ENCODE results near the gene TFCP2L1.

Gene TFCP2L1

DNA sequence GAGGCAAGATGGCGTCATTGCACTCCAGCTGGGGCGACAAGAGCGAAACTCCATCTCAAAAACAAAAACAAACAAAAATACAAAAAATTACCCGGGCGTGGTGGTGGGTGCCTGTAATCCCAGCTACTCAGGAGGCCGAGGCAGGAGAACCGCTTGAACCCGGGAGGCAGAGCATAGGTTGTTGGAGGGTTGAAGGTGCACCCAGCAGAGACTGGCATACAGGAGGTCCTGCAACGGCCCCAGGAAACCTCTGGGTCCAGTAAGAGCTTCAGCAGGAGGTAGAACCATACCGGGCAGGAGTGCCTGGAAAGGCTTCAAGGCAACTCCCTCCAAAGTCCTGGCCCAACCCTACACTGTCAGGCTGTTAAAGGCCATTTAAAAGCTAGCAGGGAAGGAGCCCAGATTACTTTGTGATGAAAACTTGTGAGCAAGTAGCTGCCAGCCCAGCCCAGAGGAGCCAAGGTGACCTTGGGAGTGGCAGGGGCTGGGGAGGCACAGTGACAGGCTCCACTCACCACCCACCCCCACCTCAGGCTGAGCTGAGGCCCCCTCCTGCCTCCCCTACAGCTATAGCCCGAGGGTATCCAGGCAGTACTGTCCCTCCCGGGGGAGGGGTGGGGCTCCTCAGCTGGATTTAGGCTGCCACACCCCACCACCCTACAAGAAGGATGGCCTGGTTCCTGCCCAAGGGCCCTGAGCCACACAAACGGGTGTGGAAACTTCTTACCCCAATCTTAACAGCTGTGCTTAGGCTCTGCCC, 28.1 kb downstream of the TFCP2L1 start:
- POLR2A ChIA-PET, result interaction anchor here (0.7 kb wide), 1 partner anchor 163 kb away, joined by 4 read pairs; no protein-coding TSS in a partner anchor
- no peak for DNase-seq (ENCODE audit: extremely low spot score)
- CTCF ChIA-PET, result interaction anchor here (0.5 kb wide), 1 partner anchor 271 kb away, joined by 3 read pairs; no protein-coding TSS in a partner anchor
- TF ChIP-seq HDGF (IDR thresholded peaks at IDR 0.05; ENCODE audit: borderline replicate concordance) (no peak), LEF1 (IDR thresholded peaks at IDR 0.05; ENCODE audit: borderline replicate concordance) (no peak)

DNA sequence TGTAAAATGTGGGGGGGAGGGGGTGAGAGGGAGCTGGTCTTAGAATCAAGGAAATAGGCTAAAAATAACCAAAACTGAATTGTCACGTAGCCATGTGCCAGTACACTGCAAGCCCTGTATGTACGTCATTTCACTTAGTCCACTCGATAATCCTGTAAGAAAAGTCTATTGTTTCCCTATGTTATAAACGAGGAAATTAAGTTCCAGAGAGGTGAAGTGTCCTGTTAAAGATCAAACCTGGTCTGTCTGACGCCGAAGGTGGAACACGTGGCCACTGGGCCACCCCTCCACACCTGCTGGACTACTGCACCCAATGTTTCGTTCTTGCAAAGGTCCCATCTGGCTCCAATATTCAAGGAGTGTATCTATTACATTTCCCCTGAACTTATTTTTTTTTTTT, 29.6 kb downstream of the TFCP2L1 start:
- DNase-seq (ENCODE audit: extremely low spot score), result no peak
- POLR2A ChIA-PET, result no interaction called here
- CTCF ChIA-PET, result no interaction called here
- TF ChIP-seq ZNF384 (IDR thresholded peaks at IDR 0.05) (no peak), ELF4 (IDR thresholded peaks at IDR 0.05) (no peak), NFRKB (IDR thresholded peaks at IDR 0.05) (no peak), LEF1 (IDR thresholded peaks at IDR 0.05; ENCODE audit: borderline replicate concordance) (no peak), CTBP1 (IDR thresholded peaks at IDR 0.05; ENCODE audit: borderline replicate concordance) (no peak), BHLHE40 (IDR thresholded peaks at IDR 0.05; ENCODE audit: borderline replicate concordance) (no peak), TARDBP (IDR thresholded peaks at IDR 0.05) (no peak), HDGF (IDR thresholded peaks at IDR 0.05; ENCODE audit: borderline replicate concordance) (no peak), FOXA1 (IDR thresholded peaks at IDR 0.05) (no peak), FOXM1 (IDR thresholded peaks at IDR 0.05; ENCODE audit: borderline replicate concordance) (no peak), L3MBTL2 (conservative IDR thresholded peaks at IDR 0.05) (no peak), FOXK2 (IDR thresholded peaks at IDR 0.05) (no peak), ARNT (IDR thresholded peaks at IDR 0.05) (no peak)

DNA sequence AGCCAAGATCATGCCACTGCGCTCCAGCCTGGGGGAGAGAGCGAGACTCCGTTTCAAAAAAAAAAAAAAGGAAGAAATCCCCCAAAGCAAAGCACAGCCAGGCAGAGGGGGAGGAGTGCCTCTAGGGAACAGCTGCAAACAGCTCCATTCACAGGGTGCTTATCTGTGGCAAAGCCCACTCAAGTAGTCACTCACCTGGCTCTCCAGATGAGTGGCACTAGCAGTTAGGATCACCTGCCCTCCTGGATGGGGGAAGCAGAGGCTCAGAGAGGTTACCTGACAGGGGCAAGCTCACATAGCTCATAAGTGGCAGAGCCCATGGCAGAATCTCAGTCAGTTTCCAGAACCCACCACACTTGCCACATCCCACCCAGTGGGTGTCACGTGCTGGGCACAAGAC, 30.3 kb downstream of the TFCP2L1 start:
- TF ChIP-seq BHLHE40 (IDR thresholded peaks at IDR 0.05; ENCODE audit: borderline replicate concordance), result no peak
- TF ChIP-seq, protein P1, sequence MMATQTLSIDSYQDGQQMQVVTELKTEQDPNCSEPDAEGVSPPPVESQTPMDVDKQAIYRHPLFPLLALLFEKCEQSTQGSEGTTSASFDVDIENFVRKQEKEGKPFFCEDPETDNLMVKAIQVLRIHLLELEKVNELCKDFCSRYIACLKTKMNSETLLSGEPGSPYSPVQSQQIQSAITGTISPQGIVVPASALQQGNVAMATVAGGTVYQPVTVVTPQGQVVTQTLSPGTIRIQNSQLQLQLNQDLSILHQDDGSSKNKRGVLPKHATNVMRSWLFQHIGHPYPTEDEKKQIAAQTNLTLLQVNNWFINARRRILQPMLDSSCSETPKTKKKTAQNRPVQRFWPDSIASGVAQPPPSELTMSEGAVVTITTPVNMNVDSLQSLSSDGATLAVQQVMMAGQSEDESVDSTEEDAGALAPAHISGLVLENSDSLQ (IDR thresholded peaks at IDR 0.05), result no peak
- no peak for TF ChIP-seq SUZ12 (IDR thresholded peaks at IDR 0.05)
- no peak for TF ChIP-seq SP1 (IDR thresholded peaks at IDR 0.05)
- no peak for TF ChIP-seq FOXM1 (IDR thresholded peaks at IDR 0.05; ENCODE audit: borderline replicate concordance)
- no peak for TF ChIP-seq NFRKB (IDR thresholded peaks at IDR 0.05)
- no peak for TF ChIP-seq FOXK2 (IDR thresholded peaks at IDR 0.05)
- no peak for TF ChIP-seq HDGF (IDR thresholded peaks at IDR 0.05; ENCODE audit: borderline replicate concordance)
- no peak for TF ChIP-seq LEF1 (IDR thresholded peaks at IDR 0.05; ENCODE audit: borderline replicate concordance)
- no peak for TF ChIP-seq ARNT (IDR thresholded peaks at IDR 0.05)
- TF ChIP-seq CTBP1 (IDR thresholded peaks at IDR 0.05; ENCODE audit: borderline replicate concordance), result no peak
- no peak for TF ChIP-seq TARDBP (IDR thresholded peaks at IDR 0.05)
- no peak for TF ChIP-seq ELF4 (IDR thresholded peaks at IDR 0.05)
- no peak for TF ChIP-seq L3MBTL2 (conservative IDR thresholded peaks at IDR 0.05)
- TF ChIP-seq ZNF384 (IDR thresholded peaks at IDR 0.05), result no peak
- no peak for TF ChIP-seq FOXA1 (IDR thresholded peaks at IDR 0.05)
- CTCF ChIA-PET, result no interaction called here
- DNase-seq (ENCODE audit: extremely low spot score), result no peak
- POLR2A ChIA-PET, result no interaction called here

DNA sequence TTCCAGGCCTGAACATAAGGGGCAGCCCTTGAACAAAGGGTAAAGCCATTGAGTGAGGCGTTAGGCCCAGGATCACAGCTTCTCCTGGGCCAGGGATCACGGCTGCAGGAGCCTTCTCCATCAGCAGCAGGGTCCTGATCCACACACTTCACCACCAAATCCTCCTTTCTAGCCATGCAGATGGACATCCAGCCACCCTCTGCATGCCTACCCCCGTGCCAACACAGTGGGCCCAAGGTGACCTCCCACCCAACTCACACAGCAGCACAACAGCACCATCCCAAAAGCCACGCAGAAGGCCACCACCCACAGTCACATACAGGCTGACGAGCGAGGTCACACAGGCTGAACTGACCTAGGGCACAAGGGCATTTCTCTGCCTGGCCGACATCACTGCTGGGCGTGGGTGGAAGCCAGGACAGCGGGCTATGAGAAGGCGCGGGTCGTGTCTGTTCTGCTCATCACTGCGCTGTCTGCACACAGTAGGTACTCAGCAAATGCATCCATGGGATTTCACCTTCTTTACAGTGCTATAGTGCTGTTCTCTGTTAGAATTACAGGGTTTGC, 31.2 kb downstream of the TFCP2L1 start:
- CTCF ChIA-PET, result no interaction called here
- no peak for DNase-seq (ENCODE audit: extremely low spot score)
- TF ChIP-seq FOXM1 (IDR thresholded peaks at IDR 0.05; ENCODE audit: borderline replicate concordance) (no peak), FOXA1 (IDR thresholded peaks at IDR 0.05) (no peak), CTBP1 (IDR thresholded peaks at IDR 0.05; ENCODE audit: borderline replicate concordance) (no peak), ARNT (IDR thresholded peaks at IDR 0.05) (no peak), ELF4 (IDR thresholded peaks at IDR 0.05) (no peak), NFRKB (IDR thresholded peaks at IDR 0.05) (no peak), L3MBTL2 (conservative IDR thresholded peaks at IDR 0.05) (no peak), TARDBP (IDR thresholded peaks at IDR 0.05) (no peak), FOXK2 (IDR thresholded peaks at IDR 0.05) (no peak), BHLHE40 (IDR thresholded peaks at IDR 0.05; ENCODE audit: borderline replicate concordance) (no peak), SP1 (IDR thresholded peaks at IDR 0.05) (no peak), SUZ12 (IDR thresholded peaks at IDR 0.05) (no peak), HDGF (IDR thresholded peaks at IDR 0.05; ENCODE audit: borderline replicate concordance) (no peak), LEF1 (IDR thresholded peaks at IDR 0.05; ENCODE audit: borderline replicate concordance) (no peak), ZNF384 (IDR thresholded peaks at IDR 0.05) (no peak)
- TF ChIP-seq, protein P1 (IDR thresholded peaks at IDR 0.05), result no peak

DNA sequence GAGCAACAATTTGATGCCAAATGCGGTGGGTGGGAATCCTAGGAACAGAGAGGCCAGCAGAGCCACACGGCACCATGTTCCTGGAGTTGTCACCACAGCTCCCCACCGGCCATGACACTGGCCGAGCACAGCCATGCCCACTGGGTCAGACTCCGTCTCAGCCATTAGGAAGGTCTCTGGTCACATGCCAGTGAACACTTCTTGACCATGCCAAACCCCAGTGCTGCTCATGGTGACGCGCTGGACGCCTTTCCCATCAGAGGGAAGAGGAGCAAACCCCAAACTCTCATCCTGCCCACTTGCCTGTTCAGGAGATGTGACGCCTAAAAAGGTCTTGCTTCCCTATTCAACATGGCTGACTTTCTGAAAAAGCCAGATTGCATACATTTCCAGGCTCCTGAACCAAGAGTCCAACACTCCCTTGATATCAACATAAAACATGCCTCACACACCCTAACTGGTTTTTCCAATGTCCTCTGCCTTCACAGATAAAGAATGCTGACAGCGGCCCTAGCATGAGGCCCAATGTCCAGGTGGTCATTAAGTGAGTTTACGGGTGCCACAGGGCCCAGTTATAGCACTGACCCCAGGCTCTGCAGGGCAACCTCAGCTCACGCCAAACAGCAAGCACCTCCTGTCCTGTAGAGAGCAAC, 31.9 kb downstream of the TFCP2L1 start:
- CTCF ChIA-PET, result interaction anchor here (1.6 kb wide), 1 partner anchor 125 kb away, joined by 4 read pairs; no protein-coding TSS in a partner anchor
- POLR2A ChIA-PET, result no interaction called here
- TF ChIP-seq FOXA1 (IDR thresholded peaks at IDR 0.05), result no peak
- TF ChIP-seq HDGF (IDR thresholded peaks at IDR 0.05; ENCODE audit: borderline replicate concordance), result no peak
- TF ChIP-seq, protein P1 (IDR thresholded peaks at IDR 0.05), result no peak
- no peak for TF ChIP-seq ARNT (IDR thresholded peaks at IDR 0.05)
- TF ChIP-seq TARDBP (IDR thresholded peaks at IDR 0.05), result no peak
- no peak for TF ChIP-seq ZNF384 (IDR thresholded peaks at IDR 0.05)
- no peak for TF ChIP-seq SUZ12 (IDR thresholded peaks at IDR 0.05)
- TF ChIP-seq L3MBTL2 (conservative IDR thresholded peaks at IDR 0.05), result no peak
- no peak for TF ChIP-seq CTBP1 (IDR thresholded peaks at IDR 0.05; ENCODE audit: borderline replicate concordance)
- TF ChIP-seq FOXK2 (IDR thresholded peaks at IDR 0.05), result no peak
- no peak for TF ChIP-seq NFRKB (IDR thresholded peaks at IDR 0.05)
- no peak for TF ChIP-seq SP1 (IDR thresholded peaks at IDR 0.05)
- TF ChIP-seq FOXM1 (IDR thresholded peaks at IDR 0.05; ENCODE audit: borderline replicate concordance), result no peak
- no peak for TF ChIP-seq BHLHE40 (IDR thresholded peaks at IDR 0.05; ENCODE audit: borderline replicate concordance)
- no peak for TF ChIP-seq LEF1 (IDR thresholded peaks at IDR 0.05; ENCODE audit: borderline replicate concordance)
- TF ChIP-seq ELF4 (IDR thresholded peaks at IDR 0.05), result no peak
- DNase-seq (ENCODE audit: extremely low spot score), result no peak

More for the DNA sequence above, 31.2 kb downstream of the TFCP2L1 start:
- POLR2A ChIA-PET, result no interaction called here
